GM21529 (cell line): ENCODE measurements around the gene CBR4.
"Not testable (repeated sequence)": the region's sequence is repeated elsewhere in the genome, so short reads cannot be mapped to it uniquely, and the experiment has no call there.

Experiments used
- ATAC-seq: cut with Tn5 transposase; IDR thresholded peaks from one replicate; pipeline ENCODE4 v1.9.1; 2021; ENCODE audit not compliant: unreplicated experiment

Gene CBR4

DNA sequence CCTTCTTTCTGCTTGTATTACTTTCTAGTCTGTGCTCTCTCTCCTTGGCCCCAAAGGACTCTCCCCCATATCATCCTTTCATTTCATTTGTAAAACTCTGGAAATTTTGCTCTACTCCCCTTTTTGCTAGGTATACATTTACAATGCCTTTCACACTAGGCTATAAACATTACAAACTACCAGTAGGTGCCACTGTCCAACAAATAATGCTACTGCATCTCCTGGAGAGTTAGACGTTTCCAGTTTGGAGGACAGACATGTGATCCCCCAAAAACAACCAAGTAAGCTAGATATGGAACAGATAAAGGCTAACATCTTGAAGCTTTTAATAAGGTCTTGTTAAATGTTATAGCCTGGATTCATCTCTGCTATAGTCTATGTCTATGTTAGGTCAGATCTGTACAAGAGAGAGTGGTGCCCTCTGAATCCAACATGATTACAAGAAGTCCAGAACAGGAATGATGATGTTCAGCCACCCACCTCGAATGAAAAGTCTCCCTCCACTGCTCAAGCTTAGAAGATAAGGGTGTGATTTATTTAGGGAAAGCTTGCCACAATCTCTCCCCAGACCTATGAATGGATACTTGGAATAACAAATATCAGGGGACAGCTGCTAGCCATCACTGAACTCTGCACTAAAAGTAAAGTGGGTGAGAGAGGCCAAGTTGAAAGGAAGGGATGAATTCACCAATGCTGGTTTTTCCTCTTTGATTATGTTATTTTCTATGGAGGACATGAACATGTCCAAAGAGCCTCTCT, 14.3 kb downstream of the CBR4 start:
- no peak for ATAC-seq

DNA sequence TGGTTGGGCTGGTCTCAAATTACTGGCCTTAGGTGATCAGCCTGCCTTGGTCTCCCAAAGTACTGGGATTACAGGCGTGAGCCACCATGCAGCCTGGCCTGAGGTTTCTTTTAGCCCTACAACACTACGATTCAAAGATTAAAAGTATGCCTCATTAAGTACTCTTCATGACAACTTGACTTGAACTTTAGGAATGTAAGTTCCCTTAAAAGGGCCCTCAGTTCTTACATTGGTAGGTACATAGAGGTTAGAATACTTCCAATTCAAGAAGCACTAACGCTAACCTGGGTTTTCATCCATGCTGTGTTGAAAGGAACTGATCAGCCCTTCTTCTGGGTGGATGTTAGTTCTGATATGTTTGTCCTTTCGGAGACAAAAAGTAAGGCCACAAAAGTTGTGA, 15.1 kb downstream of the CBR4 start:
- ATAC-seq: no peak

DNA sequence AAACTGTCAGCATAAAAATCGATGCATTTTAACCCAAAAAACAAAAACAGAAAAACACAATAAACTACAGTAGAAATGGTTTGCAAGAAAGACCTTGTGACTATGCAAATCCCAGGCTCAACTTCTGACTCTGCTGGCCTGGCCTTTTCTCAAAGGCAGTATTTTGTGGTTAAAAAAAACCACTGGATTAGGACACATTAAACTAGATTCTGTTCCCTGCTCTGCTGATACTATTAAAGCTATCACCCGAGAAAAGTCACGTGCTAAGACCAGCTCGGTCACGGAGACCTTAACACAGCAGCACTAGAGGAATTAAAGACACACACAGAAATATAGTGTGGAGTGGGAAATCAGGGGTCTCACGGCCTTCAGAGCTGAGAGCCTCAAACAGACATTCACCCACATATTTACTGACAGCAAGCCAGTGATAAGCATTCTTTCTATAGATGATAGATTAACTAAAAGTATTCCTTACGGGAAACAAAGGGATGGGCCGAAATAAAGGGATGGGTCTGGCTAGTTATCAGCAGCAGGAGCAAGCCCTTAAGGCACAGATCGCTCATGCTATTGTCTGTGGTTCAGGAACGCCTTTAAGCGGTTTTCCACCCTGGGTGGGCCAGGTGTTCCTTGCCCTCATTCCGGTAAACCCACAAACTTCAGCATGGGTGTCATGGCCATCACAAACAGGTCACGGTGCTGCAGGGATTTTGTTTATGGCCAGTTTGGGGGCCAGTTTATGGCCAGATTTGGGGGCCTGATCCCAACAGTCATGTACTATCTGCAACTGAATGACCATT, 16.1 kb downstream of the CBR4 start:
- ATAC-seq: no peak

DNA sequence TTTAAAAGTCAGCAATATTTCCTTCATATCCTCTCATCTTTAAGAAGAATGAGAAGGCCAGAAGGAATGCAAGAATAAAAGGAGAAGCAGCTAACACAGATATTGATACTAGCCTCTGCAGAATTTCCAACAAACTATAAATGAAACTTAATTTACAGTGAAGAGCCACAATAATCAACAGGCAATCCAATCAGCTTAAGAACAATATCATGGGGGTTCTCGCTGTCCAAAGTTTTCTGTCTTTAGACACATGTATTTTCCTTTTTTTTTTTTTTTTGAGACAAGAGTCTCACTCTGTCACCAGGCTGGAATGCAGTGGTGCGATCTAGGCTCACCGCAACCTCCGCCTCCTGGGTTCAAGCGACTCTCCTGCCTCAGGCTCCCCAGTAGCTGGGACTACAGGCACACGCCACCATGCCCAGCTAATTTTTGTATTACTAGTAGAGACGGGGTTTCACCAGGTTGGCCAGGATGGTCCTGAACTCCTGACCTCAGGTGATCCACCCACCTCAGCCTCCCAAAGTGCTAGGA, 17.0 kb downstream of the CBR4 start:
- ATAC-seq: not testable (repeated sequence)

DNA sequence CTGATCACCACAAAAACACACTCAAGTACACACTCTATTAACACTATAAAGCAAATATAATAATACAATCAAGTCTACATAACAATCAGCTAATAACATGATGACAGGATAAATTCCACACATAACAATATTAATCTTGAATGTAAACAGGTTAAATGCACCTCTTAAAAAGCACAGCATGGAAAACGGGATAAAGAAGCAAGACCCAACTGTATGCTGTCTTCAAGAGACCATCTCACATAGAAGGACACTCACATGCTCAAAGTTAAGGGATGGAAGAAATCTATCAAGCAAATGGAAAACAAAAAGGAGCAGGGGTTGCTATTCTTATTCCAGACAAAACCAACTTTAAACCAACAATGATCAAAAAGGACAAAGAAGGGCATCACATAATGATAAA, 28.1 kb downstream of the CBR4 start:
- ATAC-seq: no peak

DNA sequence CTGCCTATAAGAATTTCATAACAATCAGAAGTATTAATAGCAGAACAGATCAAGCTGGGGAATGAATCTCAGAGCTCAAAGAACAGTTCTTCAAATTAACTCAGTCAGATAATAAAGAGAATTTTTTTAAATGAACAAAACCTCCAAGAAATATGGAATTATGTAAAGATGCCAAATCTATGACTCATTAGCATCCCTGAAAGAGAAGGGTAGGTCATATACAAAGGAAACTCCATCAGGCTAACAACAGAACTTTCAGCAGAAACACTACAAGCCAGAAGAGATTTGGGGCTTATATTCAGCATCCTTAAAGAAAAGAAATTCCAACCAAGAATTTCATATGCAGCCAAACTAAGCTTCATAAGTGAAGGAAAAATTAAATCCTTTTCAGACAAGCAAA, 28.6 kb downstream of the CBR4 start:
- no peak for ATAC-seq

DNA sequence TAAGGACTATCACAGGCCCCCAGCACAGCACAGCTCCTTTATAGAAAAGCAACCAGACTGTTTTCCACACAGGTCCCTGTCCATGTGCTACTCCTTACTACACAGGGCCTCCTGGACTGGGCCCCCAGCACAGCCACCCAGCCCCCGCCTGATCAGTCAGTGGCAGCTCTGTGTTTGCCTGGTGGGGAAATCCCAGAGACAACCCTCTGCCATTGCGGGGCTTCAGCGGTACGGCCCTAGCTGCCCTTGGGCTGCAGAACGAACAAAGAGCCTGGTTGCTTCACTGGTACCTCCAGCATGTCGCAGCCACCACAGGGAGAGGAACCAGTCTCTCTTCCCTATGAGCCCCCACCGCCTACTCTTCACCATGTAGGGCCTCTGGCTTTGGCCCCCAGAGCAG, 30.7 kb downstream of the CBR4 start:
- no peak for ATAC-seq

DNA sequence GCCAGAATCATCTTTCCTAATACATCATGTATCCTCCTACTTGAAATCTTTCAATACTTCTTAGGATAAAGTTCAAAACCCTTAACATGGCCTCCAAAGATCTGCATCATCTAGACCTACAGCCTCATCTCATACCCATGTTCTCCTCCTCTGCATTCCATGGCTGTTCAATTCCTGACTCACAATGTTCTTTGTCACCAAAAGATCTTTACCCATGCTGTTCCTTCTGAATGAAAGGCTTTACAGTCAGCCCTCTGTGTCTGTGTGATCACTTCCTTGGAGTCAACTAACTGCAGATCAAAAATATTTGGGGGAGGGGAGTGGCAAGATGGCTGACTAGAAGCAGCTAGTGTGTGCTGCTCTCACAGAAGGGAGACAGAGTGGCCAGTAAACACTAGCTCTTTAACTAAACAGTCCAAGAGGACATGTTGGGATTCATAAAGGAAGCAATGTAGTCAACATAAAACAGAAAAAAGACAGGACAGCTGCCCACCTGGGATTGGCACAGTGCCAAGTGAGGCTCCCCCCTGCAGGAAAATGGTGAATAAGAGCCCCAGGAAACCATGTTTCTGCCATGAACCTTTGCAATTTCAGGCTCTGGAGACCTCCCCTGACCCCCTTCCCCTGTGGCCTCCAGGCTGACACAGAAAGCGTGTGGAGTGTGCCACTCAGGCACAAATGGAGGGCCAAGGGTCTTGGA, 31.9 kb downstream of the CBR4 start:
- no peak for ATAC-seq

DNA sequence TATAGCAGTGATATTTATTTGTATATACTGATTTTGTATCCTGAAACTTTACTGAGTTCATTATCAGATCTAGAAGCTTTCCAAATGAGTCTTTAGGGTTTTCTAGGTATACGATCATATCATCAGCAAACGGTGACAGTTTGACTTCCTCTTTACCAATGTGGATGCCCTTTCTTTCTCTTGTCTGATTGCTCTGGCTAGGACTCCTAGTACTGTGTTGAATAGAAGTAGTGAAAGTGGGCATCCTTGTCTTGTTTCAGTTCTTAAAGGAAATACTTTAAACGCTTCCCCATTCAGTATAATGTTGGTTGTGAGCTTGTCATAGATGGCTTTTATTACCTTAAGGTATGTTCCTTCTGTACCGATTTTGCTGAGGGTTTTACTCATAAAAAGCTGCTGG, 37.5 kb downstream of the CBR4 start:
- no peak for ATAC-seq

DNA sequence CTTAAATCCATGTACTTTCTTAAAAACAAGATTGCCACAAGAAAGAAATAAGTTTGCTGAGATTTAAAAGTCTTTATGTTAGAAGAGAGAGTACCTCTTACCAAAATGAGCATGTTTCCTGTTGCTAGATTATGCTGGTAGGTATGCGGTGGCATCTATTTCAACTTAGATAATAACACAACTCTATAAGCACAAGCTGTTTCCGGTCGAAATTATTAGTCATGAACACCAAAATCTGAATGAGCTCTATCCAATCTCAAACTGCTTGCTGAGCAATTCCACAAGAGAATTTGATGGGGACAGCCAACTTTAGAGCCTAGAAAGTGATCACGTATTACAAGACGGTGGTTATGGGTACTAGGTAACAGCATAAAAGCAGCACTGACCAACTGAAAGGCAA, 49.3 kb downstream of the CBR4 start:
- ATAC-seq: no peak

DNA sequence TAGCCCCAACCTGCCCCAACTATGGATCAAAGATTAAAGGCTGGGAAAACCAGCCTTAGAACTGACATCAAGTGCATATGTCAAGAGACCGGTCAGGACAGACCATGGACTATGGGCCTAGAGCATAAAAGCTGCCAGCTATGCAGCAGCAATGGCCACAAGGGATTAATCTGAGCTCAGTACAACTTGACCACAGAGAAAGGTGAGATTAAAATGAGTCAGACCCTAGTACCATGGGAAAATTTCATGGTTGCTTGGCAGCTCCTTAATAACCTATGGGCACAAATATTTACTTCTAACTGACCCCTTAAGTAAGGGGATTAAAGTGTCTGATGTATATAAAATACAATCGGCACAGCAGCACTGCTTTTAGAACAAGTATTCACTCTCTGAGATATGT, 54.4 kb downstream of the CBR4 start:
- no peak for ATAC-seq

DNA sequence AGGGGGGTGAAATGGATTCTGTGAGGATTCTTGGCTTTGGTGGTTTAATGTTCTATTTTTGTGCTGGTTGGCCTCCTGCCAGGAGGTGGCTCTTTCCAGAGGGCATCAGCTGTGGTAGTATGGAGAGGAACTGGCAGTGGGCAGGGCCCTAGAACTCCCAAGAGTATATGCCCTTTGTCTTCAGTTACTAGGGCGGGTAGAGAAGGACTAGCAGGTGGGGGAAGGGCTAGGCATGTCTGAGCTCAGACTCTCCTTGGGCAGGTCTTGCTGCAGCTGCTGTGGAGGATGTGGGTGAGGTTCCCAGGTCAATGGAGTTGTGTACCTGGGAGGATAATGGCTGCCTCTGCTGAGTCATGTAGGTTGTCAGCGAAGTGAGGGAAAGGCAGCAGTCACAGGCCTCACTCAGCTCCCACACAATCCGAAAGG, 57.2 kb downstream of the CBR4 start:
- ATAC-seq: not testable (repeated sequence)

DNA sequence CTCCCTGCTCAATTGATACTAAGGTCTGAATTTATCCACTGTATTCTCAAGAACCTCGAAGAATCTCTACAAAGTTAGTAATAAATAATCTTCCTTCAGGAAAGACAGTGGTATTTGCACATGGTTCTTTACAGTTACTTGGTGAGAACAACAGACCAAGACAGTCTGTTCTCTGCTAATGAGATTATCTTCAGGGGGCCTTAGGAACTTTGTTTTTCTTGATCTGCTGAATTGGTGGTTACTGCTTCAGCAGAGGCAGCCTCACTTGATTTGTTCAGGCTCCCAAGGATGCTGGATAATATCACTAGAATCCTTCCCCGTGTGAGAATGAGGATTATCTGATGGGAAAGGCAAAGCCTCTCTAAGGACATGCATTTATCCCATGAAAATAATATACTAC, 64.8 kb downstream of the CBR4 start:
- no peak for ATAC-seq

DNA sequence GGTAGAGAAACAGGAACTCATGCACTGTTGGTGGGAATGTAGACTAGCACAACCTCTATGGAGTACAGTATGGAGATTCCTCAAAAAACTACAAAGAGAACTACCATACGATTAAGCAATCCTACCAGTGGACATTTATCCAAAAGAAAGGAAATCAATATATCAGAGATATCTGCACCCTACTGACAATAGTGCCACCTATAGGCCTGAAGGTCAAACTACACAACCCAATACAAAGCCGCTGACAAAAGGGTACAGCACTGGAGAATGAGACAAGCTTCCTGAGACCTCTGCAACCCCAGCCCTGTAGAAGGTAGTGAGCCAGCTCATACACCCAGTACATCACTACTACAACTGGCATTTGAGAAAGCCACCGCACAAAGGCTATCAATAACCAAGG, 67.1 kb downstream of the CBR4 start:
- ATAC-seq: no peak
